DOHH2 (cell line): Measurements from ENCODE around the gene DUSP18.

ENCODE experiments used
- EZH2phosphoT487 ChIP-seq: fragments of 200-600 bp; sonication (generic); IDR thresholded peaks from 2 replicates; pipeline ENCODE4 v1.6.1; 2017; ENCODE audit warnings: borderline replicate concordance, mild to moderate bottlenecking, antibody characterized with exemption, low read length, moderate library complexity, mixed read lengths
- TF ChIP-seq, protein P1 (sequence below): fragments of 200-600 bp; sonication (generic); IDR thresholded peaks from one replicate; pipeline ENCODE4 v1.5.1; 2014; ENCODE audit warnings: antibody characterized with exemption, mild to moderate bottlenecking, low read depth, low read length; ENCODE audit not compliant: poor library complexity, severe bottlenecking

DNA sequence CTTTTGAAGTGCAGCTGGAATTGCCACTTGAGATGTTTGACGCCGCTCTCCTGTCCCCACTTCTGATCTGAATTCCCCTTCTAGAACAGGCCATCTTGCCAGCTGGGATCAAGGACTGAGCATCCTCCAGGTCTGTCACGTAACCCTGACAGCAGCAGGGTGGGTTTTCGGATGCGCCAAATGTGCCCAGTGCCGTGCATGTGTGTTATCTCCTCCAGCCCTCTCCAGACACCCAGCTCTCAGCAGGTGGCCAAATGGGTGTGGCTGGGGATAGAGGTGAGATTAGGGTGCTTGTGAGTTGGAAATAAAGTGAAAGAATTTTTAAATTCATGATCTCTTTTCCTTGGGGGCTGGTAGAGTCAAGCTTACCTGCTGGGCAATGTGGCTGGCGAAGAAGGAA, 30.3 kb upstream of the DUSP18 start:
- TF ChIP-seq, protein P1, sequence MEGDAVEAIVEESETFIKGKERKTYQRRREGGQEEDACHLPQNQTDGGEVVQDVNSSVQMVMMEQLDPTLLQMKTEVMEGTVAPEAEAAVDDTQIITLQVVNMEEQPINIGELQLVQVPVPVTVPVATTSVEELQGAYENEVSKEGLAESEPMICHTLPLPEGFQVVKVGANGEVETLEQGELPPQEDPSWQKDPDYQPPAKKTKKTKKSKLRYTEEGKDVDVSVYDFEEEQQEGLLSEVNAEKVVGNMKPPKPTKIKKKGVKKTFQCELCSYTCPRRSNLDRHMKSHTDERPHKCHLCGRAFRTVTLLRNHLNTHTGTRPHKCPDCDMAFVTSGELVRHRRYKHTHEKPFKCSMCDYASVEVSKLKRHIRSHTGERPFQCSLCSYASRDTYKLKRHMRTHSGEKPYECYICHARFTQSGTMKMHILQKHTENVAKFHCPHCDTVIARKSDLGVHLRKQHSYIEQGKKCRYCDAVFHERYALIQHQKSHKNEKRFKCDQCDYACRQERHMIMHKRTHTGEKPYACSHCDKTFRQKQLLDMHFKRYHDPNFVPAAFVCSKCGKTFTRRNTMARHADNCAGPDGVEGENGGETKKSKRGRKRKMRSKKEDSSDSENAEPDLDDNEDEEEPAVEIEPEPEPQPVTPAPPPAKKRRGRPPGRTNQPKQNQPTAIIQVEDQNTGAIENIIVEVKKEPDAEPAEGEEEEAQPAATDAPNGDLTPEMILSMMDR = no peak
- TF ChIP-seq EZH2phosphoT487 = no peak
